SK-N-DZ (cell line): ENCODE results near the gene LCE6A. TPM values are rescaled to one million over a fixed set of nuclear protein-coding genes. Genes with fewer than 3 reads are reported as not detected.

ENCODE experiments used
- DNase-seq: peaks from one replicate; pipeline ENCODE4 v3.0.0-alpha.2; 2015; ENCODE audit warnings: low spot score
- polyA plus RNA-seq, 2 experiments: library from polyadenylated mRNA; depleted of rRNA; stranded (reverse); fragments of >200 nt; gene quantifications; 2 replicates each; pipeline ENCODE4 v1.2.3, GENCODE V29; 2014

LCE6A gene, protein sequence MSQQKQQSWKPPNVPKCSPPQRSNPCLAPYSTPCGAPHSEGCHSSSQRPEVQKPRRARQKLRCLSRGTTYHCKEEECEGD
- not detected in 2 replicates for polyA plus RNA-seq (2014; cell fraction: cytosol; rRNA removed)
- polyA plus RNA-seq (2014; cell fraction: nucleus; rRNA removed) = not detected in 2 replicates

DNA sequence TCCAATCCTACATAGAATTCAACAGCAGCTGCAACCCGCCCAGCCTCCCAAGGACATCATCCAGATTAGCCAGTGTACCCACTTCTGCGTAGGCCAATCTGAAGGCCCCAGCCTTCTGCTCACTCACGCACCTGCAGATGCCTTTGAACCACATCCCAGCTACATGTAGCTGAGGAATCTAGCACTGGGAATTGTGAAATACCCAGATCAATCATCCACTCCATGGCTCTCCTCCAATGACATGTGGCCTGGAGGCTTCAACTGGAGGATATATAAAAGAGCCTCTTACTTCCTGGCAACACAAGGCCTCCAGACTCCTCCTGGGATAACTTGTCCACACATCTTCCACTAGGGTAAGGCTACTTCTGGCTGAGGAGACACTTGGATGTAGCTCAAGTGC lies at the start of gene LCE6A:
Gene LCE6A (plus strand): TSS at position 301 of the 400 bp plus-strand sequence. CDS start 665 bp downstream, outside the sequence.
- no peak for DNase-seq

DNA sequence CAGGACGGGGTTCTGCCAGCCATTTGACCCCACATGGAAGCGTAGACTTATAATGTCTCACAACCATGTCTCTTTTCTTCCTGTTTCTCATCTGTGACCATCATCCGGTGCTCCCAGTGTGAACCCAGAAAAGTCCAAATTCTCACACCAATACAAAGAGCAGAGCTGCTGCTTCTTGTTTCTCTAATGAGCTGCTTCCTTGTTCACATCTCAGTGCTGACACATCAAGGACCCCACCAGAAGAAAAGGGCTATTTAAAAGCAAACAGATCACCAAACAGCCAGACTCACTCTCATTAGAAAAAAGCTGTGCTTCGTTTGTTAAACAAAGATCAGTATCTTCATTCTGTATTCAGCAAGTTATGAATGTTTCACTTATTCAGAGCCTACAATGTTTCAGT lies 47.0 kb upstream of the LCE6A start:
- DNase-seq = no peak

DNA sequence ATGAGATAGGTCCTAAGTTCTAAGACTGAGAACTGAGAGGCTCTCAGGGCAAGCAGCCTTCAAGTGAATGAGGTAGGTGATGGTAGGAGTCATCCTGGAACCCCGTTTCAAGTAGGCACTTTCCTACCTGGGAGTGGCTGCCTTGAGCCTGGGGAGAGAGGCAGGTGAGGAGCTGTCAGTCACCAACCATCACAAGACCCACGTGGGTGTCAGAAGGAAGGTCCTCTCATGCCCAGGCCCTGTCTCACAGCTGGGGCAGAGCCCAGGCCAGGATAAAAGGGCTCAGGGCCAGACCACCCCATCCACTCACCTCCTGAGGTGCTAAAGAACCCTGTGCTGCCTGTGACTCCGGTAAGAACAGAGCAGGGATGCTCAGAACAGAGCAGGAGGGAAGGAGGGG lies 46.2 kb upstream of the LCE6A start, which contains the start of gene LCE1D:
Gene LCE1D (plus strand): TSS at position 301 of the 400 bp plus-strand sequence. CDS start 1,074 bp downstream, outside the sequence.
- DNase-seq = no peak

DNA sequence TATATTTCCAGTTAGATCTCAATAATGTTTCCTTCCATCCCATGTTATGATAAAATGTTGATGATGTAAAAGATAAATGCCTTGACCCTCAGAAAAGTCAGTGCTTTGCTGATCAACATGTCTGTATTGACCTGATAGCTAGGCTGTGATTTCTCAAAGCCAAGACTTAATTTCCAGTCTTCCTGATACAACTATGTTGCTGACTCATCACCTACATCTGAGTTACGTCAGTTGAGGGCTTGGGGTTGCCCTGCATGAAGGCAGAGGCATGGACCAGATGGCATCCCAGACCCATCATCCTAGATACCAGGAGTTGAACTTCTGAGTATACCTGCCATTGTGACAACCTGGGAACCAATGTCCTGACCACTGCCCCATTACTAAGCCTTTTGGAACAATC lies 41.3 kb upstream of the LCE6A start:
- no peak for DNase-seq

- DNase-seq = no peak
Measured at GRCh38 chr1:152806576-152806975, 36.1 kb upstream of the LCE6A start, which contains the start of gene LCE1C. LCE1C (minus strand) TSS chr1:152806651; CDS start chr1:152805478, 1,173 bp downstream.

GRCh38 chr1:152811050-152811449 lies 31.6 kb upstream of the LCE6A start:
- DNase-seq = no peak

DNA sequence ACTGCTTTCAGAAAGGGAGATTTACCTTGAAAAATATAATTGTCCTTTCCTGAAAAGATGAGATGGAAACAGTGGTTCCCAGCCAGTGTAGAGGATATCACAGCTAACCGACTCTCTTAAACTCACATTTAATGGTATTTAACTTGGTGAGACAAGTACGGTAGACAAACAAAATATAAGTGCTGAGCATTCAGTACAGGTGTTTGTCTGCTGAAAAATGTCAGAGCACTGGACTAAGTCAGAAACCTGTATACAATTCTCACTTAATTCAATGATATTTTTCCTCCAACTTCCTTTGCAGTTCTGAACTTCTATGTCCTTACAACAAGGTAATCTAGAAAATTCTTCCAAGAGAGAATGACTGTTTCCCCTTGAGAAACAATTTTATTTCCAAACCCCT lies 31.0 kb upstream of the LCE6A start, which contains the start of gene LCE1B:
Gene LCE1B (plus strand): TSS at position 301 of the 400 bp plus-strand sequence. CDS start 476 bp downstream, outside the sequence.
- no peak for DNase-seq

DNA sequence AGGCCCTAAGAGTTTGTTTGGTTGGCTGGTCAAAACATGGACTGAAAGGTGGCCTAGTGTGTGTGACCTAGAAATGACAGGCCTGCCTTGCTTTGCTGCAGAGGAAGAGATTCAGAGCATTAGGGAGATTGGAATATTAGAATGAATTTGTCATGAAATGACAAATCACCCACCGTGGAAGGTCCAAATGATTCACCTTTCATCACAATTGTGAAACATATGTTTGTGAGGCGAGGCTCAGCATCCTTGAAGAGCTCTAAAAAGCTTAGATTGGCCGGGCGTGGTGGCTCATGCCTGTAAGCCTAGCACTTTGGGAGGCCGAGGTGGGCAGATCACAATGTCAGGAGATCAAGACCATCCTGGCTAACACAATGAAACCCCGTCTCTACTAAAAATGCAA lies 25.3 kb upstream of the LCE6A start:
- DNase-seq = no peak

DNA sequence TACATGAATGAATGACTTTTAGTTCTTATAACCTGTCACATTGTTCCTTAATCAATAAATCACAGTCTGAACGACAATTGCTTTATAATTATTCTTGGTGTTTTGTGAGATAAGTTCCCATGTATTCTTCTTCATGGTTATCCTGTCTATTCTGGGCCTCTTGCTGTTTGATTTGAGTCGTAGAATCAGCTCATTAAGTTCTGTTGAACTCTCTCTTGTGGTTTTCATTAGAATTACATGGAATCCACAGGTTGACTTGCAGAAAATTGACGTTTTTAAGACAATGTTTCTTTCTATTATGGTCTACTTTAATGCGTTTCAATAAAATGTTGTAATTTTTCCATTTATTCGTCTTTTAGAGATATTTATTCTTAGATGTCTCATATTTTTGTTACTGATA lies 19.4 kb upstream of the LCE6A start:
- no peak for DNase-seq

DNA sequence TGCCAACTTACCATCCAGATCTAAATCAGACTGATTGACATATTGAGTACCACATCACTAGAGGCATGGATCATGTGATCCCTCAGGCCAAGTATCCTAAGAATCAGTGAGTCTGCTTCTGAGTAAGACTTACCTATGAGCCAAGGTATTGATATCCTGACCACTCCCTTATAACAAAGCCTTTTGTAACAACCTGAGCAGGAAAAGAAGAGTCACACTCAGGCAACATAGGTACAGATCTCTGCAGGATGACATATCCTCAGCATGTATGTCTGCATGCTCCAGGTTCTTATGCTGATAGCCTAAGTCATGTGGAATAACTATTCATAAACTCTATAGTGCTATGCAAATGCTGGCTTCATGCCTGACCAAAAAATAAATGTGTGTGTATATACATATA lies 17.7 kb upstream of the LCE6A start:
- DNase-seq = no peak

DNA sequence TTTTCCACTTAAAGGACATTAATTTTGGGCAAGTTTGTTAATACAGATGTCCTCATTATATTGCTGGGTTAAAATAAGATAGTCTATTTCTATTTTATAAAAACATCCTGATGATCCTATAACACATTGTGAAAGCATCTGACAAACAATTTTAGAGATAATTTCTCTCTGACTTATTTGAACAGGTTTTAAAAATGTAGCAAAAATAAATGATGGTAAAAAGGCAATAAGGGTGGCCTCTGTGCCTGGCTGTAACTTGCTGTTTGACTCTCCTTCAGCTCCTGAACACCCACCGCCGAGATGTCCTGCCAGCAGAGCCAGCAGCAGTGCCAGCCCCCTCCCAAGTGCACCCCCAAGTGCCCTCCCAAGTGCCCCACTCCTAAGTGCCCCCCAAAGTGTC lies 15.5 kb upstream of the LCE6A start, which contains the start of gene LCE1A:
Gene LCE1A (plus strand): TSS at position 301 of the 400 bp plus-strand sequence. CDS start 0 bp downstream, at position 301.
- no peak for DNase-seq

DNA sequence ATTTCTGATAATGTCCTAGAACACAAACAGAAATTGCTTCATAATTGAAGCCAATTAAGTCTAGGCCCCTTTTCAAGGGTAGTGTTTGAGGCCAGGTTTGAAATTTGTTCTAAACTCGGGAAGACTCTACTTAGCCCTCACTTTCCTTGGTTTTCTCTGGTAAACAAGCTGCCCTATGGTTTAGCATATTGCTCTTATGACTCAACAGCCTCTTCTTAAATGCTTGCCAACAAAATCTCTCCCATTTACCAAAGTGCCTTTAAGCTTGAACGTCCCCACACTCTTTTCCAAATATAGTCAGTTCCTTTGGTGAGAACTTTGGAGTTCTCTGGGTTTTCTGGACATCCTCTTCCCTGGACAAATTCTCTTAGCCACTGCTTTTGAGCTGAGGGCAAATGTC lies 5.8 kb upstream of the LCE6A start:
- DNase-seq = no peak

- DNase-seq = no peak
Measured at GRCh38 chr1:152855661-152856060, 13.0 kb downstream of the LCE6A start.

- no peak for DNase-seq
Measured at GRCh38 chr1:152858062-152858461, 15.4 kb downstream of the LCE6A start.

DNA sequence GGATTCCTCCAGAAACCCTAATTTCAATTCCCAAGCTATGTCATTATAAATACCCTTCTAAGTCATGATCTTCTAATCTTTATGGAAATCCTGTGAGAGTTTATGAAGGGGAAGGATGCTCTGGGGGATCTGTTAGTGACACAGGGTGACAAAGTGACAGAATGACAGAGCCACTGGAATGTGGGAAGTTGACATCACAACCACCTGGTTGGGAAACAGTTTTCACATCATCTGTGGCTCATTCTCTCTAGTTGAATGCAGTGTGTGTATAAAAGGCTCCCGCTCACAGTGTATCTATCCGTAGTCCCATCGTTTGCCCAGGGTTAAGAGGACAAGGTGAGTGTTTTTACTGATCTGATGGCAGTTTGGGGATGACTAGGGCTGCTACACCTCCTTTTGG lies 17.0 kb downstream of the LCE6A start, which contains the start of gene LCE7A:
Gene LCE7A (plus strand): TSS at position 301 of the 400 bp plus-strand sequence. CDS start 702 bp downstream, outside the sequence.
- DNase-seq = no peak

DNA sequence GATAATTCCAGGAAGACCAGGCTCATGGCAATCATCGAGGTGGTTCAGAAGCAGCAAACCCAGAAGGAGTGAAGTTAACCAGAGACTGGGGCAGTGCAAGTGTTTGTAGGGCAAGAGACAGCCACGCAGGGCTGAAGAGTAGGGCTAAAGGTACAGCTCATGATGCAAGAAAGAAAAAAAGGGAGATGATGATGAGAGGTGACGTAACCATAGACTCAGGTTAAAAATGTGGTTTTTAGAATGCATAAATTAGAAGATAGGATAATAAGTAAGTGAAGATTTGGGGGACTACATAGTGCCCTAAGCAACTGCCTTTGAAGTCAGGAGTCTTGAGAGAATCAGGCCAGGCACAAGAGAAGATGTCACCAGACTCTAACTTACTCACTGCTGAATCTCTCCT lies 17.5 kb downstream of the LCE6A start:
- DNase-seq = no peak

DNA sequence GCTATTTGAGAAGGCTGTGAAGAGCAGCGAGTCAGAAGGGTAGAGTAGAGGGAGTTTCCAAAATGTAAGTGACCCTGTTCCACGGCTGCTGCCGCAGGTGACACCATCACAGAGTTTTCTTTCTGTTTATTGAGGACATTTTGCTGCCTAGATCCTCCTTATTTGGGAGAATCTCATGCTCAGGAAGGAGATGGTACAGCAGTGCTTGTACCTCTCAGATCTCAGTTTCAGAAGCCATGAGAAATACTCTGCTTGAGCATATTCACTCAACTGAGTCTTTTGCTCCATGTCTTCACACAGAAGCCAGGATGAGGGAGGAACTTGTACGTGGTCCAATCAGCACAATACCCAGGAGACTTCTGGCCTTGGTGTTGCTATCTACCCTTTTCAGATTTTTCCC lies 18.7 kb downstream of the LCE6A start:
- DNase-seq = no peak

- DNase-seq = no peak
Measured at GRCh38 chr1:152864443-152864842, 21.8 kb downstream of the LCE6A start.

GRCh38 chr1:152866321-152866720 lies 23.7 kb downstream of the LCE6A start:
- DNase-seq = no peak

- peak; percentile 64 for DNase-seq
Measured at GRCh38 chr1:152869808-152870419, 27.3 kb downstream of the LCE6A start.

GRCh38 chr1:152870831-152871730 lies 28.4 kb downstream of the LCE6A start:
- peak; percentile 9 for DNase-seq

- DNase-seq = no peak
Measured at GRCh38 chr1:152871731-152872126, 29.1 kb downstream of the LCE6A start.
